HG03103 (cell line): ENCODE data around the gene SLFN11.
"Not testable (repeated sequence)": the region's sequence is repeated elsewhere in the genome, so short reads cannot be mapped to it uniquely, and the experiment has no call there.

Source experiments
- ATAC-seq: cut with Tn5 transposase; IDR thresholded peaks from one replicate; pipeline ENCODE4 v1.9.1; 2021; ENCODE audit warnings: low read depth; ENCODE audit not compliant: unreplicated experiment

SLFN11 gene

DNA sequence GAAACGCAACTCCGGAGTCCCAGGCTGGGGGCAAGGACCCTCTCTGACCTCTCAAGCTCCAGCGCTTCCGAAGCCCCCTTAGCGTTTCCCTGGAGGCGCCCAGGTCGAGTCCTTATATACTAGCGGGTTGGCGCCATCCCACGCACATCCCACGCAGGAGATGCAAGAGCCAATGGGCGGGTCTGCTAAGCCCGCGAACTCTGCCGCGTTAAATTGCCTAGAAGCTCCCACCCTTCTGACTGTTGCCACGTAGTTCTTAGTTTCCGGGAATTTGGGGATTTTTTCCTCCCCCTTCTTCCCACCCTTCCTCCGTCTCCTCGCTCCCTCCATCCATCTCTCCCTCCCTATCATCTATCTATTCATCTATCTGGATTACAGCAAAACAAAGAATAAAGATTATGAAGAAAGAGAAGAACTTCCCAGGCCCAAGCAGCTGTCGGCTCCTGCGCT, at the start of gene SLFN11:
SLFN11 (minus strand) TSS at position 88 of the 450 bp plus-strand sequence. CDS start 9,814 bp downstream, outside the sequence.
- ATAC-seq: no peak

GRCh38 chr17:35421069-35421468, 47.6 kb upstream of the SLFN11 start:
- not testable (repeated sequence) for ATAC-seq

DNA sequence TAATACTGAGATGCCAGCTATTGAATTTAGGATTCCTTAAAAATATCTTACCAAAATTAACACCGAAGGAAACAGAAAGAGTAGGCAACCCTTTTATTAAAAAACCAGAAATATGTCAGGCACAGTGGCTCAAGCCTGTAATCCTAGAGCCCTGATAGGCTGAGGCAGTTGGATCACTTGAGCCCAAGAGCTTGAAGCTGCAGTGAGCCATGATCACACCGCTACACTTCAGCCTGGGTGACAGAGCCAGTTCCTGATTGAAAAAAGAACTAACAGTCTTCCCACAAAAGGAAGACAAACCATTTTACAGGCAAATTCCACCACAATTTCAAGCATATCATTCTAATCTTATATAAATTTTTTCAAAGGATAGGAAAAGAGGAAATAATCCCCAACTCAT, 43.2 kb upstream of the SLFN11 start:
- no peak for ATAC-seq

DNA sequence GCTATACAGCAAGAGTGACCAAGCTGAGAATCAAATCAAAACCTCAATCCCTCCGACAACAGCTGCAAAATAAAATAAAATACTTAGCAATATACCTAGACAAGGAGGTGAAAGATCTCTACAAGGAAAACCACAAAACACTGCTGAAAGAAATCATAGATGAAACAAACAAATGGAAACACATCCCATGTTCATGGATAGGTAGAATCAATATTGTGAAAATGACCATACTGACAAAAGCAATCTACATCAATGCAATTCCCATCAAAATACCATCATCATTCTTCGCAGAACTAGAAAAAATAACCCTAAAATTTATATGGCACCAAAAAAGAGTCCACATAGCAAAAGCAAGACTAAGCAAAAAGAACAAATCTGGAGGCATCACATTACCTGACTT, 41.3 kb upstream of the SLFN11 start:
- not testable (repeated sequence) for ATAC-seq

- no peak for ATAC-seq
Measured at GRCh38 chr17:35414247-35414646, 40.8 kb upstream of the SLFN11 start.

- no peak for ATAC-seq
Measured at GRCh38 chr17:35407531-35407930, 34.1 kb upstream of the SLFN11 start.

GRCh38 chr17:35406568-35406967, 33.1 kb upstream of the SLFN11 start:
- ATAC-seq: no peak

DNA sequence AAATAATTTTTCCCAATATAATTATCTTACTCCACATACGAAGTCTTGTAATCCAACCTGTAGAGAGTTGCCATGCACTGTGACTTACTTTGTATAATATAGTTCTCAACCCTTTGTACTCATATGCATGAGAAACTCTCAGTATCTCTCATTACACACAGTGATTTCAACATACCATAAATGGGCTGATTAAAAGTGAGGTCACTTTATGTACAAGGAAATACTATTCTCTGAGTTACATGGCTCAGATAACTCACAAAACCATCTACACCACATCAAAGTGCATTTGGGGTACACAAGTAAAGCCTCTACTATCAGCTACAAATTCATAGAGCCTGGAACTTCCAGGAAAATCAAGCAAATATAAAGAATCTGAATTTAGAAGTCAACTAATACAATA, 30.9 kb upstream of the SLFN11 start:
- no peak for ATAC-seq

DNA sequence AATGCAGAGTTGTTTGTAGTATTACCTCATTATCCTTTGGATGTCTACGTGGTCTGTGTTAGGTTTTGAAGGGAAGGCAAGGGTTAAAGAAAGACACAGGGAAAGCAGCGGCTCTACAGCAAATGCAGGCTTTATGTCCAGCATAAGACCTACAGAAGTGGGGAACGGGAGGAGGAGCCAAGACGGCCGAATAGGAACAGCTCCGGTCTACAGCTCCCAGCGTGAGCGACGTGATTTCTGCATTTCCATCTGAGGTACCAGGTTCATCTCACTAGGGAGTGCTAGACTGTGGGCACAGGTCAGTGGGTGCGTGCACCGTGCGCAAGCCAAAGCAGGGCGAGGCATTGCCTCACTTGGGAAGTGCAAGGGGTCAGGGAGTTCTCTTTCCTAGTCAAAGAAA, 20.4 kb upstream of the SLFN11 start:
- ATAC-seq: not testable (repeated sequence)

DNA sequence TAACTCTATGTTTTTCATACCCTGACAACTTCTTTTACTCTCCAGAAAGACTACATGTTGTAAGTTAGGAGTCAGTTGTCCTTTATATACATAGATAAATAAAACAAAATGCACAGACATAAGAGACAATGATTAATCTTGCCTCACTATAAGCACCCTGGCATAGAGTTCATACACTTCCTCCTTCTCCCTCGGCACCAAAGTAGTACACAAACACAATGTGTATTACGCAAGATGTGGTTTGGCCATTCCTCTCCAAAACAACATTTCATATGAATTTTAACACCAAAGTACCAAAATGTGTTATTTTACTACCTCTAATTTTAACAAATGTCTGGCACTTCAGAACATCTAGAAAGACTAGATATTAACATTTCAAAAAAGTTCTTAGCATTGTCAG, 17.2 kb upstream of the SLFN11 start:
- ATAC-seq: no peak

GRCh38 chr17:35390156-35390555, 16.7 kb upstream of the SLFN11 start:
- no peak for ATAC-seq

DNA sequence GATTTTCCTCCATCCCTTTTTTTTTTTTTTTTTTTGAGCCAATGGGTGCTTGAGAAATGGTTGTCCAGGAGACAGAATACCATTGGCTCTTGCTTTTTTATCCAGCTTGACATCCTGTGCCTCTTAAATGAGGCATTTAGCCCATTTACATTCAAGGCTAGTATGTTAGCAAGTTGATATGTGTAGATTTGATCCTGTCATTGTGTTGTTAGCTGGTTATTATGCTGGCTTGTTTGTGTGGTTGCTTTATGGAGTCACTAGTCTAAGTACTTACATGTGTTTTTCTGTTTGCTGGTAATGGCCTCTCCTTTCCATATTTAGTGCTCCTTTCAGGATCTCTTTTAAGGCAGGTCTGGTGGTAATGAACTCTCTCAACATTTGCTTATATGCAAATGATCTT, 14.1 kb upstream of the SLFN11 start:
- no peak for ATAC-seq

GRCh38 chr17:35377706-35378105, 4.3 kb upstream of the SLFN11 start:
- no peak for ATAC-seq

DNA sequence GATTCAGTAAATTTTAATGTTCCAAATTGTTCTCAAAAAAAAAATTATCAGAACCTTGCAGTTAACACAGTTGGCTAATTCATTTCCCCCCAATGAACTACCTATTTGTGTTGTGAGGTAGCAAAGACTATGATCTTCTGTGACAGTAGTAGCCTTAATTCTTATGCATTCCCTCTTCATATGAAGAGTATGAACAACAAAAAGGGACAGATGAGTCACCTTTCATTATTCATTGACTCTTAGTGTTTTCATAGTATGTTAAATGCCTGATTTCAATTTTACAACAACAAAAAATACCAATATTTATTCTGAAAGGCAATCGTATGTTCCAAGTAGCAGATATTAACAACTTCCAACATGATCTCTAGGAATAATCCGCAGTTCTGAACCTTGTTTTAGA, 3.6 kb upstream of the SLFN11 start:
- ATAC-seq: no peak

DNA sequence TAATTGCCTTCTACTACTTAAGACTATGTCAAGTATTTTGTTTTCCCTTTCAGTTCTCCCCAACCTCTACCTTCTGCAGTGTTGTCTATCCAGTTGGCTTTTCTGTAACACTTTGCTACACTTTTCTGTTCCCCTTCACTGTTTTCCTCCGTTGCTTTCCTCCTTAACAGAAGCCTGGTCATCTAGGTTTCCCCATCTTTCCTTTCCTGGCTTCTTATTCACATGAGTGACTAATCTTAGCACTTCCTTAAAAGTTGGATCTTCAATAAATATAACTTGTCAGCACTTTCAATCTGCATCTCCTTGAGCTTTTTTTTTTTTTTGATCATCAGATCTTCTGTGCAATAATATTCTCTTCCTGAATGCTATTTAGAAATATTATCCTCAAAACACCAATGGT, 2.8 kb upstream of the SLFN11 start:
- ATAC-seq: no peak

GRCh38 chr17:35374766-35375344, 1.4 kb upstream of the SLFN11 start:
- ATAC-seq: no peak

DNA sequence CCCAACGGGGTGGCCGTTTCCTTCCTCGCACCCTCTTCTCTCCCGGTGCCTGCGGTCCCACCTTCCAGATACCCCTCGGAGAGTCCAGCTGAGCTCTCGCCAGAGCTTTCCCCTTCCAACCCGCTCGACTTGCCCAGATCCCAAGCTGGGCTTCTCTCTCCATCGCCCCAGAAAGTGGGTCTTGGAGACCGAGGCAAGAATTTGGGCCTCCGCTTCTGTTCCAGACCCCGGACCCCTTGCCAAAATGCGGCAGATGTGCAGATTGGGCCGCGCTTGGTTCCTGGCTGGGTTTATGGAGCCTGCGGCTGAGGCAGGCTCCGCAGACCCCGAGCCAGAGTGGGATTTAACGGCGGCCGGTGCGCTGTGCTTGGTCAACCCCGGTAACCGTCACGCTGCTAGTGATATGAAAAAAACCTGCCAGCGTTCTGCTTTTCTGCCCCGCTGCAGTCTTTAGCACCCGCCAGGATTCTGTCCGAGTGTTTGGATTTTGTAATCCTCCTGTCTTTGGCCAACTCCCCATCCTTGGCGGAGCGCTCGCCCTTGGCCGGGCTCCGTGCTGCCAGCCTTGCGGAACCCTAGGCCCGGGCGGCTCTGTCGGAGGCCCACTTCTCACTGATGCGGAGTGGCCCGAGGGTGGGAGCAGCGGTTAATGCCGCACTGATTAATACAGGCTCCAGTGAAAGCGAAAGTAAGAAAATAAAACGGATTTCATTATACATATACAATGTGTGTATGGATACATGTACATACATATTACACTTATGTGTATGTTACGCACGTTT, 754 bp upstream of the SLFN11 start:
- ATAC-seq: no peak

DNA sequence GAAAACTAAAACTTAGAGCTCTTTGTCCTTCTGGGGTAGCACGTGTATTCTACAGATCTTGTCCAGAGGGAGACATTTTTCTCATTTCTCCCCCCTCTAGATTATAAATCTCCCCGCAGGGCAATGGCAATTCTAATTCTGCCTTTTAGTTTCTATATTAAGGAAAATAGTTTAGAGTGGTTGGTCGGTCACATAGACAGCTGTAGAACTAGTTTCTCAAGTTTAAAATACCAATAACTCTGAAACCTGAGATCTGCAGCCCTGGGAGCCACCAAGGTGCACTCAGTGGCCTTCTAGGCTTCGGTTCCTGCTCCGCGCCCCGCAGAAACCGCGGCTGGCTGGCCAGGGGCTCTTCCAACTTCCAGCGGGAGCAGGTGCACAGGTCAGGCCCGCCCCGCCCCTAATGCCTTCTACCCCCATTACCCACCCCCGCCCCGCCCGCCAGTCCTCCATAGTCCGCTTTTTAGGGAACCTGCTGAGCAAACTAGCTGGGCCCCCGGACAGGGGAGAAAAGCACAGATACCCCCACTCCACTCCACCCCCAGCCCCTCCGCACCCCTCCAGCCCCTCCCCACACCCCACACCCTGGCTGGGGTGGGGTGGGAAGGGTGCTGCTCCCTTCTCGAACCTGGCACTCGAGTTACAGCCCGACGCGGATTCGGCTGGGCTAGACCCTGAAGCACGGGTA, 431 bp downstream of the SLFN11 start:
- ATAC-seq: no peak

GRCh38 chr17:35371934-35372333, 1.5 kb downstream of the SLFN11 start:
- ATAC-seq: no peak

GRCh38 chr17:35368081-35368830, 5.2 kb downstream of the SLFN11 start:
- peak; percentile 94 for ATAC-seq

- ATAC-seq: no peak
Measured at GRCh38 chr17:35361027-35361426, 12.4 kb downstream of the SLFN11 start.
